HL-60/S4 treated with phorbol 12-myristate 13-acetate at 8.2 ng/mL for 4 days and 3 days (cell line): ENCODE data around the gene ZNF599.

Experiments used
- in situ Hi-C: fragments of 300-500 bp; cut with MboI; formaldehyde crosslinking; loops from 2 replicates; pipeline ENCODE4 v1.15.0; 2022; ENCODE audit warnings: low sequenced_read_pairs

The ZNF599 gene

DNA sequence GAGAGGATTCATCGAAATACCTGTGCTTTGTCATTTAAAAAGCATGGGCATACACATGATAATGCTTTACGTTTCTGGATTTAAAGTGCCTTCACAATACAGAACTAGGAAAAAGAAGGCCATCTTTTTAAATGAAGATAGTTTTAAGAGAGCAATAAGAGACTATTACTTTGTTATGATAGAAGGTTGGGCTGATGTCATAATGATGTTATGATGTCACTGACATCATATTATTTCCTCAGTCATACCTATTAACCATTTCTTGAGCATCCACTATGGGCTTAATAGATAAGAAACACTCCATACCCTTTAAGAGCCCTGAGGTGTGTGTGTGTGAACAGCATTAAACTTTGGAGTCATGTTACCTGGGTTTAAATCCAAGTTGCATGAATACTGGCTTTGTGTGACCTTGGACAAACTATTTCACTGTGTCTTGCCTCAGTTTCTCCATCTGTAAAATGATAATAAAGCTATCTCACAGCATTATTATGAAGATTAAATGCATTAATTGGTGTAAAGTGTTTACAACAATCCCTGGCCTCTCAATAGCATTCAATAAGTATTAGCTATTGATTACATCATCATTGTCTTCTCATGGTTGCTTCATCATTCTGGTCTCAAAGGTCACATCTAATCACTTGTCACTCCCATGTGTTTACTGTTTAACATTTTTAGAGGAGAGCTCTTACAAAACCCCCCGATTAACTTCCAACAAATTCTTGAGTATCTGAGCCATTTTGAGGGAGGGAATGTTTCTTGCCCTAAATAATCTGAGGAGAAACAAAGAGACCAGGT lies 27.9 kb downstream of the ZNF599 start:
- in situ Hi-C loops: no loop called here

DNA sequence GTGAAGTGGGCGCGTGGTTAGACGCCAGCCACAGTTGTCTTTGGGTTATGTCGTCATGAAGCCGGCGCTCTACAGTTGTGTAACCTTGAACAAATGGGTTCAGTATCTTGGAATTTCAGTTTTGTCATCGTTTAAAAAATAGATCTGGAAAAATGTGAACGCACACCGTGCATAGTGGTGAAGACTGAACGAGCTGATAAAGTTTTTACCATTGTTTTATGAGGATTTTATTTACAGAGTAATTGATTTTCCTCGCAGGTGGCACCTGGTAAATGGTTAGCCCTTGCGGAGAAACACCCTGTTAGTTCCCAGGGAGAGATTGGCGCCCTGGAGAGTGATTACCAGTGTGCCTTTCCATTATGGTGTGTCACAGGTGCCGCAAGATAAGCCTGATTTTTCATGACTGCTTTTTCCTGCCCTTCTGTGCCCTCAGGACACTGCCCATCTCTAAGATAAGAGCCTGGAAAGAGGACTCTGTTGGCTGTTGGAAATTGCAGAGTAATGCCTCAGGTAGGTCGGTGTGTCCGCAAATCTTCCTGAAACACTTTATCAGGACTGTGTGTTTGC lies 38.4 kb downstream of the ZNF599 start:
- in situ Hi-C loops: no loop called here

DNA sequence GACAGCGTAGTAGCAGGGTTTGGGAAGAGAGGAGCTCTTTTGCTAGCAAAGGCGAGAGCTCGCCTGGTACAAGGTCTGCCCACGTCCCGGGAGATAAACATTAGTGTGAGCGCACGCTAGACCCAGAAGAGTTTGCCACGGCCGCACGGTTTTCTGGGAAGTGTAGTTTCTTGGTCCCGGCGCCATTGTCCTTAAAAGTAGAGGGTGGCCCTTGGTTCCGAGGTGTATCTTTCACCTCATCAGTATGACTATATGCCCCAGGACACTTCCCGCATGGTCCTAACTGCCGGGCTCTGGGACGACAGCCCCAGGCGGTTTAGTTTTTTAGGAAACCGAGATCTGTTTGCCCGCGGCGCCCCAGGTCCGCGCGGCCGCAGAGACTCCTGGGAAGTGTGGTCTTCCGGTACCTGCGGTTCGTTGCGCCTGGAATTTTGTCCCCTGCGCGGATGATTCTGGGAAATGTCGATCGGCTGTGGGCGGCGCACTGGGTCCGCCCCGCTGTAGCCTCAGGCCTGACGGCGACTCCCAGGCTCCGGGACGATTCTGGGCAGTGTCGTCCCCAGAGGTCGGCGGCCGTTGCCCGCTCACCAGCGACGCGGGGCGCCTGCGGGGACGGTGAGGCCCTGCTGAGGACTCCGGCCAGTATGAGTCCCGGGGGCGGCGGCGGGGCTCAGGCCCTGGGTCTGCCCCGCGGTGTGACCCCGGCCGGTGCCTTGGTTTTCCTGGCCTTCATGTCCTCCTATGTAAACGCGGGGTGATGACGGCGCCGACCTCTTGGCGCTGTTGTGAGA lies 39.1 kb downstream of the ZNF599 start, which contains the start of gene ZNF181:
TSS of gene ZNF181 (plus strand) at position 498 of the 791 bp plus-strand sequence. CDS start 795 bp downstream, outside the sequence.
- in situ Hi-C loops: no loop called here

GRCh38 chr19:34733266-34733745 lies 39.7 kb downstream of the ZNF599 start:
- in situ Hi-C loops: no loop called here

DNA sequence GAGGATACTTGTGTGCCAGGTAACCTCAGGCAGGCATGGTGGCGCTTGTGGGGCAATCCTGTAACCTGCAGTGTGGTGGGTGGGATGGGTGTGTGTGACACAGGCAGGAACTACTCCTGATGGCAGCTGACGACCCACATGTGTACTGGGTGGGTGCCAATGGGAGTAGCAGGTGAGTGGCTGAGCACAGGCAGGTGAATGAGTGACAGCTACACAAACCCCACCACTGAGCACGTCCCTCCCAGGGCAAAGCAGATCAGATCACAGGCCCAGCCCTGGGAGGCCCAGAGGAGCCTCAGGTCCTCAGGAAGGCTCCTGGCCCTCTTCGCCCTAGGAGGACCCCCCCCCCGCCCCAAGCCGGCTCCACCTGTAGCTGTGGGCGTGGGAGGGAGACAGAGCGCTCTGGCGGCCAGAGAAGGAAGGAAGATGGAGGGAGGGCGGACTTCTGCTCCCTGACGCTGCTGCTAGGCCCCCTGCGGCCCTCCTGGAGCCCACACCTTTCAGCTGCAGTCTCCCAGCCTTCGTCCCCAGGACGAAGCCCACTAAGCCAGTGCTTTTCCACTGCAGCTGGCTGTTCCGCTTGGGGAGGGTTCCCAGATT lies 40.3 kb downstream of the ZNF599 start:
- in situ Hi-C loops: no loop called here

DNA sequence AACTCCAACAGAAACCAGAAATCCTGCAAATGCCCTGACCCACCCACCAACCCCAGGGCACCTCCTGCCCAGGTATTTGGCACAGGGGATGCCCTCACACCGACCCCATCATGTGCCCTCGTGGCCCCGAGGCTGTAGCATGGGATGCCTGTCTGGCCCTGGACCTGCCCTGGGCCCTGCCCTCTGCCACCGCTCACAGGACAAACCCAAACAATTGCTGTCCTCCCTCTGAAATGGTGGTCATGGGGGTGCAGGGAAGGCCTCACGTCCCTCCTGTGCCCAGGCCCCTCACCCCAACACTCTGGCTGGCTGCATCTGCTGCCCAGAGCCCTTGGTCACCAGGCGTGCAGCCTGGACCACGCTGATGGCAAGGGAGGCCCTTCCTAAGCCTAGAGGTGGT lies 41.1 kb downstream of the ZNF599 start:
- in situ Hi-C loops: no loop called here

DNA sequence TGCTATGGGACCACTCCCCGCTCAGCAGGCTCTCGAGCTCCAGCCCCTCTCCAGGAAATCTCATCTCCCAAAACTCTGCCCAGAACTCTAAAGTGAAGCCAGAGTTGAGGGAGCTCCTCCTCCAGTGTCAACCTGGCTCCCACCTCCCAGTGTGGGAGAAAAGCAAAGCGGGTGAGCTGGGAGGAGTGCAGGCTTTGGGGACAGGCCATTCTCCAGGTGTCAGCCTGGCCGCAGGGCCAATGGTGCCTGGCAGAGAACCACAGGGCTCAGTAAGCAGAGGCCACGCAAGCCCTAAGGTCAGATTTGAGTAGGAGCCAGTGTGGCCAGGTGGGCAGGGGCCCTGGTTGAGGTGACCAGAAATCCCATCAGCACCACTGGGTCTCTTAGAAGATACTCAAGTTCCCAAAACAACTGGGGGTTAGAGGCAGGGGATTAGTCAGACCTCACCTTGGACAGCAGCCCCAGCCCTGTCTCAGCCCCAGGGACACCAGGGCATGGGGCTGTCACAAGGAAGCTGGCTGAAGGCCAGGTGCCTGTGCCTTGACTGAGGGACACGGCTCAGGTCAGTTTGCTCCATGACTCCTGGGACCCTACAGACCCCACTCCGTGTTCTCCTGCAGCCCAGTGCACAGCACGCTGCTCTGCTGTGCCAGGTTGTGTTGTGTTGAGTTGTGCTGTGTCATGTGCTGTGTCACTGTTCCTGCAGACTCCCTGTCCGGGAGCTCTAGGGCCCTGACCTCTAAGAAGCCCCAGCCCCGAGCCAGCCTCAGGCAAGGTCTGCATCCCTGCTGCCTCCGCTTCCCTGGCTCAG lies 41.8 kb downstream of the ZNF599 start:
- in situ Hi-C loops: no loop called here

DNA sequence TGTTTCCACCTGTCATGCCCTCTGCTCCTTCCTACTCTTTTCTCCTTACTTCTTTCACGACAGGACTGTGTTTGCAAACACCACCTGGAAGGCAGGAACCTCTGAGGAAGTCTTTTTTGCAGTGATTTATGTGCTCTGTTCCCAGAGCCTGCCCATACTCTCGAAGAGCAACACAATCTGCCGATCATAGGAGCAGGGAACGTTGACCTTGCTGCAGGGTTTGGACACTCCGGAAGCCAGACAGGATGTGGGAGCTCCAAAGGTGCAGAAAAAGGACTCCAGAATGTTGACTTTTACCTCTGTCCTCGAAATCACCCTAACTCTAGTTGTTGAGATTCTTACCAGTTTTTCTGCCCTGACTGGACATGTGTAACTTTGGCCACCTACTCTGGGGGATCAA lies 47.6 kb downstream of the ZNF599 start:
- in situ Hi-C loops: no loop called here

DNA sequence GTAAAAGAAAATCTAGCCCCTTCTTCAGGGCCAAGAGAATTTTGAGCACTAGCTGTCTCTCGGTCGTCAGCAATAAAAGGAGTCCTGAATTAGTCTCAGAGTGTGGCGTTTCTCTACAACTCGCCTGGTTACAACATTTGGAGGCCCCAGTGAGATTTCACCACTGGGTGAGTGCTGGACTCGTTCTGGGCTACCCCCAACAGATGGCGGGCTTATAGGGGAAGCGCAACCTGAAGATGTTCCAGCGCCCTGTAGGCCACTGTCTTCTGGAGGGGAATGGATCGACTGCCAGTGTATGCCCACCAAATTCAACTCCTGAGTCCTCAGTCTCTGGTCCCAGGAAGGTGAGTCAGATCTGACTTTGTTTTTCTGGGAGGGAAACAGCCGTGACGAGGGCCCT lies 50.7 kb downstream of the ZNF599 start:
- in situ Hi-C loops: no loop called here

DNA sequence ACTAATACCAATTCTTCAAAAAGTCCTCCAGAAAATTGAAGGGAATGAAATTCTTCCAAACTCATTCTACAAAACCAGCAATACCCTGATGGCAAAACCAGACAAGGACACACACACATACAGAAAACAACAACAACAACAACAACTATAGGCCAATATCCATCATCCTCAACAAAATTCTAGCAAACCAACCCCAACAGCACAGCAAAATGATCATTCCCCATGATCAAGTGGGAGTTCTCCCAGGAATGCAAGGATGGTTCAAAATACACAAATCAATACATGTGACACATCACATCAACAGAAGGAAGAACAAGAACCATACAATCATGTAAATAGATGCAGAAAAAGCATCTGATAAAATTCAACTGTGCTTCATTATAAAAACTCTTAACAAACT lies 57.7 kb downstream of the ZNF599 start:
- in situ Hi-C loops: no loop called here

DNA sequence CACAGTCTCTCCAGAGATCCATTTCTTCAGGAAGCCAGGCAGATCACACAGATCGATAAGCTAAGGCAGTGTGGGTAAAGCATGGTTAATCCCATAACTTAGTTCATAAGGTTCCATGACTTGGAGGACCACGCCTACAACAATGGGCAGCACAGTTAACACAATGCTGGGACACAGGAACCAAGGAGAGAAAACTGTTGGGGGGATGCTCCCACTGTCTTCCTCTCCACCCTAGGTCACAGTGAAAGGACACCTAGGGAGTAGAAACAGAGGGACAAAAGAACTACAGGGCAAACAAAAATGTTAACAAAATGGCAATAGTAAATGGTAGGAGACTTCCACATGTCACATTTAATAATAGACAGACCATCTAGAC lies 59.8 kb downstream of the ZNF599 start:
- in situ Hi-C loops: no loop called here

GRCh38 chr19:34712395-34713261 lies 60.4 kb downstream of the ZNF599 start:
- in situ Hi-C loops: no loop called here

GRCh38 chr19:34711890-34712289 lies 61.1 kb downstream of the ZNF599 start:
- in situ Hi-C loops: no loop called here
